WTC11 (cell line): Measurements from ENCODE around the gene LMF1. TPM values are rescaled to one million over a fixed set of nuclear protein-coding genes. Genes with fewer than 3 reads are reported as not detected.

Experiments used
- ATAC-seq: fragments of 200-7000 bp; cut with Tn5 transposase; 2 replicates; pipeline ENCODE4 v1.10.0; 2021; ENCODE audit warnings: mild to moderate bottlenecking, moderate library complexity
- CTCF ChIA-PET: fragments of 300-600 bp; sonication (Branson Sonifier 250); formaldehyde crosslinking; loops from one replicate; lab custom pipeline; 2021; ENCODE audit warnings: antibody characterized with exemption; lab: Charles Lee
- POLR2A ChIA-PET: fragments of 350-600 bp; sonication (Branson Sonifier 250); formaldehyde crosslinking; loops from one replicate; lab custom pipeline; 2021; ENCODE audit warnings: antibody characterized with exemption; lab: Charles Lee
- DNase-seq: peaks from one replicate; pipeline ENCODE4 v3.0.0; 2021; ENCODE audit warnings: low spot score
- H3K27ac Mint-ChIP-seq: 2 replicates; pipeline ENCODE4 v1.8.0; 2021; ENCODE audit warnings: mixed read lengths
- H3K27me3 Mint-ChIP-seq: 2 replicates; pipeline ENCODE4 v1.8.0; 2021; ENCODE audit warnings: low read depth, mild to moderate bottlenecking, moderate library complexity, mixed read lengths
- H3K36me3 Mint-ChIP-seq: 2 replicates; pipeline ENCODE4 v1.8.0; 2021; ENCODE audit warnings: mixed read lengths
- H3K4me1 Mint-ChIP-seq: 2 replicates; pipeline ENCODE4 v1.8.0; 2022; ENCODE audit warnings: mixed read lengths
- H3K4me3 Mint-ChIP-seq: 2 replicates; pipeline ENCODE4 v1.8.0; 2021; ENCODE audit warnings: mild to moderate bottlenecking, moderate library complexity, mixed read lengths
- H3K9me3 Mint-ChIP-seq: 2 replicates; pipeline ENCODE4 v1.8.0; 2021; ENCODE audit warnings: mixed read lengths
- CTCF ChIP-seq: fragments of 200-600 bp; IDR thresholded peaks from 2 replicates; pipeline ENCODE4 v1.8.0; 2022; ENCODE audit warnings: antibody characterized with exemption
- ELF4 ChIP-seq: sonication (generic); formaldehyde crosslinking; IDR thresholded peaks from 2 replicates; pipeline ENCODE4 v1.8.1; 2022; ENCODE audit warnings: low read depth, mild to moderate bottlenecking, moderate library complexity, missing genetic modification reagents
- FOXJ3 ChIP-seq: sonication (generic); formaldehyde crosslinking; IDR thresholded peaks from 2 replicates; pipeline ENCODE4 v1.9.0; 2021; ENCODE audit warnings: missing genetic modification reagents, mild to moderate bottlenecking, borderline replicate concordance
- GTF2I ChIP-seq: fragments of 250-450 bp; sonication (Bioruptor Pico); conservative IDR thresholded peaks from 2 replicates; pipeline ENCODE4 v1.4.0; 2021; ENCODE audit warnings: mild to moderate bottlenecking
- JUN ChIP-seq: sonication (generic); formaldehyde crosslinking; IDR thresholded peaks from 2 replicates; pipeline ENCODE4 v1.8.0; 2023; ENCODE audit warnings: mild to moderate bottlenecking, missing genetic modification reagents
- NFE2L1 ChIP-seq: sonication (generic); formaldehyde crosslinking; IDR thresholded peaks from 2 replicates; pipeline ENCODE4 v1.8.1; 2023; ENCODE audit warnings: missing genetic modification reagents
- SMAD3 ChIP-seq: sonication (generic); formaldehyde crosslinking; IDR thresholded peaks from 2 replicates; pipeline ENCODE4 v1.8.0; 2022; ENCODE audit warnings: missing genetic modification reagents, mild to moderate bottlenecking, borderline replicate concordance
- SMAD4 ChIP-seq: sonication (generic); formaldehyde crosslinking; IDR thresholded peaks from 2 replicates; pipeline ENCODE4 v1.8.0; 2022; ENCODE audit warnings: mild to moderate bottlenecking, missing genetic modification reagents
- STAT6 ChIP-seq: sonication (generic); formaldehyde crosslinking; conservative IDR thresholded peaks from 2 replicates; pipeline ENCODE4 v1.8.1; 2023; ENCODE audit warnings: mild to moderate bottlenecking, low read depth, missing genetic modification reagents, moderate library complexity
- ZBTB21 ChIP-seq: sonication (generic); formaldehyde crosslinking; IDR thresholded peaks from 2 replicates; pipeline ENCODE4 v1.8.1; 2023; ENCODE audit warnings: mild to moderate bottlenecking, missing genetic modification reagents, borderline replicate concordance
- ZNF138 ChIP-seq: sonication (generic); formaldehyde crosslinking; conservative IDR thresholded peaks from 2 replicates; pipeline ENCODE4 v1.8.1; 2022; ENCODE audit warnings: mild to moderate bottlenecking, moderate library complexity, missing genetic modification reagents
- ZNF263 ChIP-seq: sonication (generic); formaldehyde crosslinking; IDR thresholded peaks from 2 replicates; pipeline ENCODE4 v1.8.1; 2022; ENCODE audit warnings: low read depth, mild to moderate bottlenecking, moderate library complexity, missing genetic modification reagents
- ZNF416 ChIP-seq: fragments of 250-450 bp; sonication (Bioruptor Pico); IDR thresholded peaks from 2 replicates; pipeline ENCODE4 v1.9.0; 2021; ENCODE audit warnings: mild to moderate bottlenecking, inconsistent platforms
- total RNA-seq: library from RNA; stranded (reverse); gene quantifications from 3 replicates; pipeline ENCODE4 v1.2.3, GENCODE V29; 2021
- TF ChIP-seq, protein P1 (sequence below): sonication (generic); formaldehyde crosslinking; IDR thresholded peaks from 2 replicates; pipeline ENCODE4 v1.8.1; 2022; ENCODE audit warnings: low read depth, mild to moderate bottlenecking, moderate library complexity, missing genetic modification reagents, borderline replicate concordance
- TF ChIP-seq, protein P2 (sequence below): sonication (generic); formaldehyde crosslinking; IDR thresholded peaks from 2 replicates; pipeline ENCODE4 v1.8.1; 2022; ENCODE audit warnings: missing genetic modification reagents, borderline replicate concordance
- TF ChIP-seq, protein P3 (sequence below): sonication (generic); formaldehyde crosslinking; IDR thresholded peaks from 2 replicates; pipeline ENCODE4 v1.8.1; 2023; ENCODE audit warnings: mild to moderate bottlenecking, missing genetic modification reagents, moderate library complexity
- TF ChIP-seq, protein P4 (sequence below): sonication (generic); formaldehyde crosslinking; IDR thresholded peaks from 2 replicates; pipeline ENCODE4 v1.8.1; 2022; ENCODE audit warnings: mild to moderate bottlenecking, missing genetic modification reagents, moderate library complexity, borderline replicate concordance
- TF ChIP-seq, protein P5 (sequence below): sonication (generic); formaldehyde crosslinking; IDR thresholded peaks from 2 replicates; pipeline ENCODE4 v1.8.1; 2023; ENCODE audit warnings: mild to moderate bottlenecking, missing genetic modification reagents

The LMF1 gene
- total RNA-seq, 1 experiment from 2014 or later = 10.5 TPM

DNA sequence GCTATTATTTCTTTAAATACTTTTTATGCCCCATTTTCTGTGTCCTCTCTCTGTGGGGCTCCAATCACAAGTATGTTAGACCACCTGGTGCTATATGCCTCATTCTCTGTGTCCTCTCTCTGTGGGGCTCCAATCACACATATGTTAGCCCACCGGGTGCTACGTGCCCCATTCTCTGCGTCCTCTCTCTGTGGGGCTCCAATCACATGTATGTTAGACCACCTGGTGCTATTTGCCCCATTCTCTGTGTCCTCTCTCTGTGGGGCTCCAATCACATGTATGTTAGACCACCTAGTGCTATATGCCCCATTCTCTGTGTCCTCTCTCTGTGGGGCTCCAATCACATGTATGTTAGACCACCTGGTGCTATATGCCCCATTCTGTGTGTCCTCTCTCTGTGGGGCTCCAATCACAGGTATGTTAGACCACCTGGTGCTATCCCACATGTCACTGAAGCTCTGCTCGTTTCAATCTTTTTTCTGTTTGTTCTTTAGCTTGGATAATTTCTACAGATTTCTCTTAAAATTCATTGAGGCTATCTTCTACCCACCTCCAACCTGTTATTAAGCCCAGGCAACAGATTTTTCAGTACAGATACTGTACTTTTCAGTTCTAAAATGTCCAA, 28.2 kb downstream of the LMF1 start (continued):
- TF ChIP-seq STAT6 (CRISPR knock-in tag) = no peak
- no peak for TF ChIP-seq ZNF138 (CRISPR knock-in tag)

- peaks cover 33% of the 10 kb centered on the region for H3K9me3 Mint-ChIP-seq
- no peak overlapping the region for H3K27ac Mint-ChIP-seq
- DNase-seq (no peak), ATAC-seq (no peak)
- peaks cover 30% of the 10 kb centered on the region for H3K36me3 Mint-ChIP-seq
- TF ChIP-seq ZNF263 = no peak
- TF ChIP-seq SMAD3 (CRISPR knock-in tag) = no peak
- no peak for TF ChIP-seq ZNF416 (CRISPR knock-in tag)
- no peak for TF ChIP-seq CTCF
- no peak for TF ChIP-seq GTF2I
- H3K27me3 Mint-ChIP-seq = no peaks in the 10 kb centered on the region; the same call in 1 of the 2 replicates
- CTCF ChIA-PET = no interaction called here
- H3K4me1 Mint-ChIP-seq = no peaks in the 10 kb centered on the region
- POLR2A ChIA-PET = no interaction called here
- no peak overlapping the region for H3K4me3 Mint-ChIP-seq
These were observed 30.8 kb downstream of the LMF1 start for GRCh38 chr16:939941-940340.

DNA sequence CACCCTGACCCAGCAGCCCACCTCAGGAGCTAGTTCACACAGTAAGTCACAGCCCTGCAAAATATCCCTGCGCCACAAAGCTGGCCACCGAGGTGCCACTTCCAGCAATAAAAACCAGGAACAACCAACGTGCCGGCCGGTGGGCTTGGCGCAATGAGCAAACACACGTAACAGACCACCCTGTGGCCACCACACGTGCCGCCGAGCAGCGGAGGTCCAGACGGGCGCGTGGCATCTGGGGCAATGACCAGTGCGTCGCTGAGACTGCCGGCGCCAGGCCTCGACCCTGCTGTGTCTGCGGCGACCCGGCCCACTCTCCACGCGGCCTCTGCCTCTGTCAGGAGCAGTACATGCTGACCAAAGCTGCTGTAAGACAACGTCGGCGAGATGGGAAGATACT, 31.5 kb downstream of the LMF1 start:
- peaks cover 33% of the 10 kb centered on the region for H3K9me3 Mint-ChIP-seq
- DNase-seq (no peak), ATAC-seq (no peak)
- no peak overlapping the region for H3K4me3 Mint-ChIP-seq
- H3K27ac Mint-ChIP-seq = no peak overlapping the region
- ChIA-PET CTCF (interaction anchor here (2.1 kb wide), 1 partner anchor 118 kb away, joined by 5 read pairs; no protein-coding TSS in a partner anchor), POLR2A (no interaction called here)
- H3K27me3 Mint-ChIP-seq = no peaks in the 10 kb centered on the region; the same call in 1 of the 2 replicates
- TF ChIP-seq FOXJ3 (no peak), ELF4 (CRISPR knock-in tag) (no peak)
- TF ChIP-seq, protein P1, sequence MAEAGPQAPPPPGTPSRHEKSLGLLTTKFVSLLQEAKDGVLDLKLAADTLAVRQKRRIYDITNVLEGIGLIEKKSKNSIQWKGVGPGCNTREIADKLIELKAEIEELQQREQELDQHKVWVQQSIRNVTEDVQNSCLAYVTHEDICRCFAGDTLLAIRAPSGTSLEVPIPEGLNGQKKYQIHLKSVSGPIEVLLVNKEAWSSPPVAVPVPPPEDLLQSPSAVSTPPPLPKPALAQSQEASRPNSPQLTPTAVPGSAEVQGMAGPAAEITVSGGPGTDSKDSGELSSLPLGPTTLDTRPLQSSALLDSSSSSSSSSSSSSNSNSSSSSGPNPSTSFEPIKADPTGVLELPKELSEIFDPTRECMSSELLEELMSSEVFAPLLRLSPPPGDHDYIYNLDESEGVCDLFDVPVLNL = no peak
- H3K4me1 Mint-ChIP-seq = no peaks in the 10 kb centered on the region
- H3K36me3 Mint-ChIP-seq = peaks cover 30% of the 10 kb centered on the region

GRCh38 chr16:938752-939151, 32.0 kb downstream of the LMF1 start:
- Mint-ChIP-seq H3K27ac (no peak overlapping the region), H3K4me3 (no peak overlapping the region), H3K27me3 (no peaks in the 10 kb centered on the region; the same call in 1 of the 2 replicates), H3K9me3 (peaks cover 31% of the 10 kb centered on the region), H3K4me1 (no peaks in the 10 kb centered on the region), H3K36me3 (peaks cover 25% of the 10 kb centered on the region)
- ATAC-seq (no peak), DNase-seq (no peak)
- ChIA-PET POLR2A (no interaction called here), CTCF (interaction anchor here (2.1 kb wide), 1 partner anchor 118 kb away, joined by 5 read pairs; no protein-coding TSS in a partner anchor)
- TF ChIP-seq GTF2I = no peak
- TF ChIP-seq NFE2L1 (CRISPR knock-in tag) = no peak
- TF ChIP-seq, protein P1 = no peak
- no peak for TF ChIP-seq JUN (CRISPR knock-in tag)
- TF ChIP-seq, protein P2, sequence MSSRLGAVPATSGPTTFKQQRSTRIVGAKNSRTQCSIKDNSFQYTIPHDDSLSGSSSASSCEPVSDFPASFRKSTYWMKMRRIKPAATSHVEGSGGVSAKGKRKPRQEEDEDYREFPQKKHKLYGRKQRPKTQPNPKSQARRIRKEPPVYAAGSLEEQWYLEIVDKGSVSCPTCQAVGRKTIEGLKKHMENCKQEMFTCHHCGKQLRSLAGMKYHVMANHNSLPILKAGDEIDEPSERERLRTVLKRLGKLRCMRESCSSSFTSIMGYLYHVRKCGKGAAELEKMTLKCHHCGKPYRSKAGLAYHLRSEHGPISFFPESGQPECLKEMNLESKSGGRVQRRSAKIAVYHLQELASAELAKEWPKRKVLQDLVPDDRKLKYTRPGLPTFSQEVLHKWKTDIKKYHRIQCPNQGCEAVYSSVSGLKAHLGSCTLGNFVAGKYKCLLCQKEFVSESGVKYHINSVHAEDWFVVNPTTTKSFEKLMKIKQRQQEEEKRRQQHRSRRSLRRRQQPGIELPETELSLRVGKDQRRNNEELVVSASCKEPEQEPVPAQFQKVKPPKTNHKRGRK (CRISPR knock-in tag) = no peak
- TF ChIP-seq, protein P3, sequence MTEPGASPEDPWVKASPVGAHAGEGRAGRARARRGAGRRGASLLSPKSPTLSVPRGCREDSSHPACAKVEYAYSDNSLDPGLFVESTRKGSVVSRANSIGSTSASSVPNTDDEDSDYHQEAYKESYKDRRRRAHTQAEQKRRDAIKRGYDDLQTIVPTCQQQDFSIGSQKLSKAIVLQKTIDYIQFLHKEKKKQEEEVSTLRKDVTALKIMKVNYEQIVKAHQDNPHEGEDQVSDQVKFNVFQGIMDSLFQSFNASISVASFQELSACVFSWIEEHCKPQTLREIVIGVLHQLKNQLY (CRISPR knock-in tag) = no peak
- TF ChIP-seq SMAD4 = no peak
- TF ChIP-seq ZBTB21 (CRISPR knock-in tag) = no peak
- TF ChIP-seq, protein P4, sequence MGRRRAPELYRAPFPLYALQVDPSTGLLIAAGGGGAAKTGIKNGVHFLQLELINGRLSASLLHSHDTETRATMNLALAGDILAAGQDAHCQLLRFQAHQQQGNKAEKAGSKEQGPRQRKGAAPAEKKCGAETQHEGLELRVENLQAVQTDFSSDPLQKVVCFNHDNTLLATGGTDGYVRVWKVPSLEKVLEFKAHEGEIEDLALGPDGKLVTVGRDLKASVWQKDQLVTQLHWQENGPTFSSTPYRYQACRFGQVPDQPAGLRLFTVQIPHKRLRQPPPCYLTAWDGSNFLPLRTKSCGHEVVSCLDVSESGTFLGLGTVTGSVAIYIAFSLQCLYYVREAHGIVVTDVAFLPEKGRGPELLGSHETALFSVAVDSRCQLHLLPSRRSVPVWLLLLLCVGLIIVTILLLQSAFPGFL = no peak
- TF ChIP-seq, protein P5, sequence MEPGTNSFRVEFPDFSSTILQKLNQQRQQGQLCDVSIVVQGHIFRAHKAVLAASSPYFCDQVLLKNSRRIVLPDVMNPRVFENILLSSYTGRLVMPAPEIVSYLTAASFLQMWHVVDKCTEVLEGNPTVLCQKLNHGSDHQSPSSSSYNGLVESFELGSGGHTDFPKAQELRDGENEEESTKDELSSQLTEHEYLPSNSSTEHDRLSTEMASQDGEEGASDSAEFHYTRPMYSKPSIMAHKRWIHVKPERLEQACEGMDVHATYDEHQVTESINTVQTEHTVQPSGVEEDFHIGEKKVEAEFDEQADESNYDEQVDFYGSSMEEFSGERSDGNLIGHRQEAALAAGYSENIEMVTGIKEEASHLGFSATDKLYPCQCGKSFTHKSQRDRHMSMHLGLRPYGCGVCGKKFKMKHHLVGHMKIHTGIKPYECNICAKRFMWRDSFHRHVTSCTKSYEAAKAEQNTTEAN (CRISPR knock-in tag) = no peak
